SK-N-SH treated with all-trans-retinoic acid at 6 μM for 48 hours (cell line): Measurements from ENCODE around the gene CCDC102B.

Experiments
- ATAC-seq: fragments of 200-7000 bp; cut with Tn5 transposase; 3 replicates; pipeline ENCODE4 v1.9.1; 2020; ENCODE audit warnings: mild to moderate bottlenecking, moderate library complexity
- ARNTL ChIP-seq: fragments of 450-650 bp; formaldehyde crosslinking; IDR thresholded peaks from 2 replicates; pipeline ENCODE4 v1.5.0; 2020; ENCODE audit warnings: low read depth, mild to moderate bottlenecking, moderate library complexity, borderline replicate concordance
- BACH2 ChIP-seq: fragments of 250-450 bp; sonication (Bioruptor Pico); IDR thresholded peaks from 2 replicates; pipeline ENCODE4 v1.9.0; 2021; ENCODE audit warnings: mild to moderate bottlenecking, borderline replicate concordance
- CSDC2 ChIP-seq: fragments of 250-450 bp; sonication (Bioruptor Pico); IDR thresholded peaks from 2 replicates; pipeline ENCODE4 v1.5.0; 2020; ENCODE audit warnings: mild to moderate bottlenecking, moderate library complexity
- ESRRG ChIP-seq: fragments of 250-450 bp; sonication (Bioruptor Pico); IDR thresholded peaks from 2 replicates; pipeline ENCODE4 v1.6.1; 2021; ENCODE audit warnings: mild to moderate bottlenecking
- GLIS3 ChIP-seq: fragments of 250-450 bp; sonication (Bioruptor Pico); IDR thresholded peaks from 2 replicates; pipeline ENCODE4 v1.5.0; 2020; ENCODE audit warnings: mild to moderate bottlenecking, moderate library complexity
- ISL1 ChIP-seq: fragments of 250-450 bp; sonication (Bioruptor Pico); IDR thresholded peaks from 2 replicates; pipeline ENCODE4 v2.1.2; 2022; ENCODE audit warnings: mild to moderate bottlenecking, moderate library complexity
- OSR1 ChIP-seq: fragments of 250-450 bp; sonication (Bioruptor Pico); IDR thresholded peaks from 2 replicates; pipeline ENCODE4 v1.8.0; 2022; ENCODE audit warnings: moderate library complexity, mild to moderate bottlenecking, inconsistent platforms
- RARB ChIP-seq: fragments of 250-450 bp; sonication (Bioruptor Pico); IDR thresholded peaks from 2 replicates; pipeline ENCODE4 v1.8.0; 2021; ENCODE audit warnings: mild to moderate bottlenecking, moderate library complexity
- SNAI2 ChIP-seq: fragments of 250-450 bp; sonication (Bioruptor Pico); IDR thresholded peaks from 2 replicates; pipeline ENCODE4 v1.5.0; 2020; ENCODE audit warnings: mild to moderate bottlenecking, moderate library complexity
- TCF4 ChIP-seq: fragments of 250-450 bp; sonication (Bioruptor Pico); IDR thresholded peaks from 2 replicates; pipeline ENCODE4 v1.8.0; 2021; ENCODE audit warnings: mild to moderate bottlenecking, moderate library complexity, borderline replicate concordance
- TOX ChIP-seq: fragments of 250-450 bp; sonication (Bioruptor Pico); IDR thresholded peaks from 2 replicates; pipeline ENCODE4 v1.8.0; 2021; ENCODE audit warnings: mild to moderate bottlenecking, moderate library complexity, borderline replicate concordance
- ZFP3 ChIP-seq: fragments of 250-450 bp; sonication (Bioruptor Pico); IDR thresholded peaks from 2 replicates; pipeline ENCODE4 v1.5.0; 2020; ENCODE audit warnings: mild to moderate bottlenecking, moderate library complexity
- ZFP30 ChIP-seq: fragments of 450-650 bp; formaldehyde crosslinking; IDR thresholded peaks from 2 replicates; pipeline ENCODE4 v1.5.0; 2022; ENCODE audit warnings: mild to moderate bottlenecking, moderate library complexity
- ZNF70 ChIP-seq: fragments of 450-650 bp; formaldehyde crosslinking; IDR thresholded peaks from 2 replicates; pipeline ENCODE4 v1.5.0; 2020; ENCODE audit warnings: mild to moderate bottlenecking, moderate library complexity
- ZNF8 ChIP-seq: fragments of 450-650 bp; formaldehyde crosslinking; IDR thresholded peaks from 2 replicates; pipeline ENCODE4 v1.5.0; 2020; ENCODE audit warnings: mild to moderate bottlenecking, moderate library complexity
- TF ChIP-seq, protein P1 (sequence below): fragments of 250-450 bp; sonication (Bioruptor Pico); IDR thresholded peaks from 2 replicates; pipeline ENCODE4 v1.5.0; 2020; ENCODE audit warnings: mild to moderate bottlenecking, moderate library complexity
- TF ChIP-seq, protein P2 (sequence below): fragments of 250-450 bp; sonication (Bioruptor Pico); IDR thresholded peaks from 2 replicates; pipeline ENCODE4 v1.8.0; 2021; ENCODE audit warnings: low read depth, mild to moderate bottlenecking, moderate library complexity, borderline replicate concordance
- TF ChIP-seq, protein P3 (sequence below): fragments of 250-450 bp; sonication (Bioruptor Pico); IDR thresholded peaks from 2 replicates; pipeline ENCODE4 v1.8.0; 2020; ENCODE audit warnings: mild to moderate bottlenecking, moderate library complexity, borderline replicate concordance
- TF ChIP-seq, protein P4 (sequence below): fragments of 250-450 bp; sonication (Bioruptor Pico); IDR thresholded peaks from 2 replicates; pipeline ENCODE4 v1.5.1; 2021; ENCODE audit warnings: mild to moderate bottlenecking, moderate library complexity
- TF ChIP-seq, protein P5 (sequence below): fragments of 250-450 bp; sonication (Bioruptor Pico); IDR thresholded peaks from 2 replicates; pipeline ENCODE4 v1.5.1; 2020; ENCODE audit warnings: low read depth, mild to moderate bottlenecking, moderate library complexity

Gene CCDC102B

DNA sequence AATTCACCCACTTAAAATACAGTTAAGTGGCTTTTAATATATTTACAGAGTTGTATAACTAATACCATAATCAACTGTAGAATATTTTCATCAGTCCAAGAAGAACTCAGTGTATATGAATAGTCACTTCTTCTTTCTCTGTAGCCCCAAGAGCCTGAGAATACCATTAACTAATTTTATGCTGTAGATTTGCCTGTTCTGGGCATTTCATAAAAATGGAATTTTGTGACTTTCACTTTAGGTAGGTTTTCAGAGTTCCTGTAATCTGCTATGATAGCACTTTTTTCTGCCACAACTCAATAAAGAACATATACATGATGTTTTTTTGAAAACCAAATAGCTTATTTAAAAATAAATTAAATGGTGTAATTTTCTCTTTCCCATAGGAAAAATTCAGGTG, 57.6 kb downstream of the CCDC102B start:
- TF ChIP-seq, protein P1, sequence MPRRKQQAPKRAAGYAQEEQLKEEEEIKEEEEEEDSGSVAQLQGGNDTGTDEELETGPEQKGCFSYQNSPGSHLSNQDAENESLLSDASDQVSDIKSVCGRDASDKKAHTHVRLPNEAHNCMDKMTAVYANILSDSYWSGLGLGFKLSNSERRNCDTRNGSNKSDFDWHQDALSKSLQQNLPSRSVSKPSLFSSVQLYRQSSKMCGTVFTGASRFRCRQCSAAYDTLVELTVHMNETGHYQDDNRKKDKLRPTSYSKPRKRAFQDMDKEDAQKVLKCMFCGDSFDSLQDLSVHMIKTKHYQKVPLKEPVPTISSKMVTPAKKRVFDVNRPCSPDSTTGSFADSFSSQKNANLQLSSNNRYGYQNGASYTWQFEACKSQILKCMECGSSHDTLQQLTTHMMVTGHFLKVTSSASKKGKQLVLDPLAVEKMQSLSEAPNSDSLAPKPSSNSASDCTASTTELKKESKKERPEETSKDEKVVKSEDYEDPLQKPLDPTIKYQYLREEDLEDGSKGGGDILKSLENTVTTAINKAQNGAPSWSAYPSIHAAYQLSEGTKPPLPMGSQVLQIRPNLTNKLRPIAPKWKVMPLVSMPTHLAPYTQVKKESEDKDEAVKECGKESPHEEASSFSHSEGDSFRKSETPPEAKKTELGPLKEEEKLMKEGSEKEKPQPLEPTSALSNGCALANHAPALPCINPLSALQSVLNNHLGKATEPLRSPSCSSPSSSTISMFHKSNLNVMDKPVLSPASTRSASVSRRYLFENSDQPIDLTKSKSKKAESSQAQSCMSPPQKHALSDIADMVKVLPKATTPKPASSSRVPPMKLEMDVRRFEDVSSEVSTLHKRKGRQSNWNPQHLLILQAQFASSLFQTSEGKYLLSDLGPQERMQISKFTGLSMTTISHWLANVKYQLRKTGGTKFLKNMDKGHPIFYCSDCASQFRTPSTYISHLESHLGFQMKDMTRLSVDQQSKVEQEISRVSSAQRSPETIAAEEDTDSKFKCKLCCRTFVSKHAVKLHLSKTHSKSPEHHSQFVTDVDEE (CRISPR knock-in tag) = no peak
- TF ChIP-seq, protein P2, sequence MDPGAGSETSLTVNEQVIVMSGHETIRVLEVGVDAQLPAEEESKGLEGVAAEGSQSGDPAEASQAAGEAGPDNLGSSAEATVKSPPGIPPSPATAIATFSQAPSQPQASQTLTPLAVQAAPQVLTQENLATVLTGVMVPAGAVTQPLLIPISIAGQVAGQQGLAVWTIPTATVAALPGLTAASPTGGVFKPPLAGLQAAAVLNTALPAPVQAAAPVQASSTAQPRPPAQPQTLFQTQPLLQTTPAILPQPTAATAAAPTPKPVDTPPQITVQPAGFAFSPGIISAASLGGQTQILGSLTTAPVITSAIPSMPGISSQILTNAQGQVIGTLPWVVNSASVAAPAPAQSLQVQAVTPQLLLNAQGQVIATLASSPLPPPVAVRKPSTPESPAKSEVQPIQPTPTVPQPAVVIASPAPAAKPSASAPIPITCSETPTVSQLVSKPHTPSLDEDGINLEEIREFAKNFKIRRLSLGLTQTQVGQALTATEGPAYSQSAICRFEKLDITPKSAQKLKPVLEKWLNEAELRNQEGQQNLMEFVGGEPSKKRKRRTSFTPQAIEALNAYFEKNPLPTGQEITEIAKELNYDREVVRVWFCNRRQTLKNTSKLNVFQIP (CRISPR knock-in tag) = no peak
- TF ChIP-seq ZNF8 (CRISPR knock-in tag) (no peak), ZFP30 (no peak), ARNTL (no peak), ISL1 (CRISPR knock-in tag) (no peak), TCF4 (CRISPR knock-in tag) (no peak), OSR1 (CRISPR knock-in tag) (no peak), ZFP3 (no peak)
- ATAC-seq = no peak

DNA sequence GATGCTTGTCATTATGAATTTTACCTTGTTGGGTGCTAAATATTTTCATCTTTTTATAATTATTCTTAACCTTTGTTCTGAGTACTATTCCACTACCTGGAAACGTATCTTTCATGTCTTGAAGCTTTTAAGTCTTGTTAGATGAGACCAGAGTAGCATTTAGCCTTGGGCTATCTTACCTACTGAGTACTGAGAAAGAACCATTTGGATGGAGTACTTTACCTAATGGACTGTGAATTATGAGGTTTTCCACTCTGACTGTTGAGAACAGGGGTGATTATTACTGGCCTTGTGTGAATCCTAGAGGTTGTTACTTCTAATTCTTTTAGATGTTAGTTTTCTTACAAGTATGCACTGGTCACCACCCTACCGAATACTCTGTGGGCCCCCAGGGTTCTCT, 63.5 kb downstream of the CCDC102B start:
- TF ChIP-seq ISL1 (CRISPR knock-in tag) = no peak
- TF ChIP-seq ZNF8 (CRISPR knock-in tag) = no peak
- no peak for TF ChIP-seq ARNTL
- TF ChIP-seq, protein P3, sequence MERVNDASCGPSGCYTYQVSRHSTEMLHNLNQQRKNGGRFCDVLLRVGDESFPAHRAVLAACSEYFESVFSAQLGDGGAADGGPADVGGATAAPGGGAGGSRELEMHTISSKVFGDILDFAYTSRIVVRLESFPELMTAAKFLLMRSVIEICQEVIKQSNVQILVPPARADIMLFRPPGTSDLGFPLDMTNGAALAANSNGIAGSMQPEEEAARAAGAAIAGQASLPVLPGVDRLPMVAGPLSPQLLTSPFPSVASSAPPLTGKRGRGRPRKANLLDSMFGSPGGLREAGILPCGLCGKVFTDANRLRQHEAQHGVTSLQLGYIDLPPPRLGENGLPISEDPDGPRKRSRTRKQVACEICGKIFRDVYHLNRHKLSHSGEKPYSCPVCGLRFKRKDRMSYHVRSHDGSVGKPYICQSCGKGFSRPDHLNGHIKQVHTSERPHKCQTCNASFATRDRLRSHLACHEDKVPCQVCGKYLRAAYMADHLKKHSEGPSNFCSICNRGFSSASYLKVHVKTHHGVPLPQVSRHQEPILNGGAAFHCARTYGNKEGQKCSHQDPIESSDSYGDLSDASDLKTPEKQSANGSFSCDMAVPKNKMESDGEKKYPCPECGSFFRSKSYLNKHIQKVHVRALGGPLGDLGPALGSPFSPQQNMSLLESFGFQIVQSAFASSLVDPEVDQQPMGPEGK (CRISPR knock-in tag) = no peak
- TF ChIP-seq ZFP30 = no peak
- TF ChIP-seq SNAI2 (CRISPR knock-in tag) = no peak
- TF ChIP-seq, protein P4, sequence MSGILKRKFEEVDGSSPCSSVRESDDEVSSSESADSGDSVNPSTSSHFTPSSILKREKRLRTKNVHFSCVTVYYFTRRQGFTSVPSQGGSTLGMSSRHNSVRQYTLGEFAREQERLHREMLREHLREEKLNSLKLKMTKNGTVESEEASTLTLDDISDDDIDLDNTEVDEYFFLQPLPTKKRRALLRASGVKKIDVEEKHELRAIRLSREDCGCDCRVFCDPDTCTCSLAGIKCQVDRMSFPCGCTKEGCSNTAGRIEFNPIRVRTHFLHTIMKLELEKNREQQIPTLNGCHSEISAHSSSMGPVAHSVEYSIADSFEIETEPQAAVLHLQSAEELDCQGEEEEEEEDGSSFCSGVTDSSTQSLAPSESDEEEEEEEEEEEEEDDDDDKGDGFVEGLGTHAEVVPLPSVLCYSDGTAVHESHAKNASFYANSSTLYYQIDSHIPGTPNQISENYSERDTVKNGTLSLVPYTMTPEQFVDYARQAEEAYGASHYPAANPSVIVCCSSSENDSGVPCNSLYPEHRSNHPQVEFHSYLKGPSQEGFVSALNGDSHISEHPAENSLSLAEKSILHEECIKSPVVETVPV (CRISPR knock-in tag) = no peak
- no peak for TF ChIP-seq GLIS3 (CRISPR knock-in tag)
- no peak for TF ChIP-seq BACH2 (CRISPR knock-in tag)
- no peak for TF ChIP-seq ESRRG (CRISPR knock-in tag)
- no peak for TF ChIP-seq OSR1 (CRISPR knock-in tag)
- no peak for TF ChIP-seq CSDC2
- no peak for TF ChIP-seq TCF4 (CRISPR knock-in tag)
- TF ChIP-seq, protein P2 (CRISPR knock-in tag) = no peak
- TF ChIP-seq RARB (CRISPR knock-in tag) = no peak
- TF ChIP-seq ZNF70 (CRISPR knock-in tag) = no peak
- TF ChIP-seq, protein P5, sequence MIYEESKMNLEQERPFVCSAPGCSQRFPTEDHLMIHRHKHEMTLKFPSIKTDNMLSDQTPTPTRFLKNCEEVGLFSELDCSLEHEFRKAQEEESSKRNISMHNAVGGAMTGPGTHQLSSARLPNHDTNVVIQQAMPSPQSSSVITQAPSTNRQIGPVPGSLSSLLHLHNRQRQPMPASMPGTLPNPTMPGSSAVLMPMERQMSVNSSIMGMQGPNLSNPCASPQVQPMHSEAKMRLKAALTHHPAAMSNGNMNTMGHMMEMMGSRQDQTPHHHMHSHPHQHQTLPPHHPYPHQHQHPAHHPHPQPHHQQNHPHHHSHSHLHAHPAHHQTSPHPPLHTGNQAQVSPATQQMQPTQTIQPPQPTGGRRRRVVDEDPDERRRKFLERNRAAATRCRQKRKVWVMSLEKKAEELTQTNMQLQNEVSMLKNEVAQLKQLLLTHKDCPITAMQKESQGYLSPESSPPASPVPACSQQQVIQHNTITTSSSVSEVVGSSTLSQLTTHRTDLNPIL (CRISPR knock-in tag) = no peak
- TF ChIP-seq TOX (CRISPR knock-in tag) = no peak
- no peak for ATAC-seq

DNA sequence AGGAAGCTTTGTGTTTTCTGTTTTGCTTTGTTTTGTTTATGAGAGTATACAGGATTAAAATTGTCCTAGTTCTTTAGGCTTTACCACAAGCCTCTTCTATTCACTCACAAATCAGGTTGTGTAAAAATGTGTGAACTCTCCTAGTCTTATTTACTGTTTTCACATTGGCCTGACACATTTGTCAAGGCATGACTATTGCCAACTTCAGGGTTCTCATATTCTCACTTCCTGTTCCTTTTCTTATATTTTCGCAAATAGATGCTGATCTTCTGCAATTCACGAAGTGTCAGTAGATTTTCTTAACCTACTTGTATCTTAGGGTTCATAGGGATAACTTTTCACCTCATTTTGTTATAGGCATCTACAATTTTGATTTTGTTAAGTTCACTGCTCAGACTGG, 67.1 kb downstream of the CCDC102B start:
- TF ChIP-seq OSR1 (CRISPR knock-in tag) = no peak
- no peak for TF ChIP-seq SNAI2 (CRISPR knock-in tag)
- no peak for TF ChIP-seq ZNF8 (CRISPR knock-in tag)
- no peak for TF ChIP-seq ISL1 (CRISPR knock-in tag)
- no peak for ATAC-seq
